OCI-LY7 (cell line): Measurements from ENCODE around the gene OR5H15. TPM values are rescaled to one million over a fixed set of nuclear protein-coding genes. Genes with fewer than 3 reads are reported as not detected.
"Not testable (repeated sequence)": the region's sequence is repeated elsewhere in the genome, so short reads cannot be mapped to it uniquely, and the experiment has no call there.

Source experiments
- BruUV-seq: library from RNA; stranded (reverse); fragments of 400-500 nt; replicated peaks from 2 replicates; lab custom pipeline; 2021; lab: Mats Ljungman, UMichigan
- CTCF ChIA-PET: fragments of 300-600 bp; sonication (Branson Sonifier 250); formaldehyde crosslinking; loops from one replicate; lab custom pipeline; 2022; ENCODE audit warnings: antibody characterized with exemption; ENCODE audit not compliant: unreplicated experiment; lab: Charles Lee
- POLR2A ChIA-PET: fragments of 300-600 bp; sonication (Branson Sonifier 250); formaldehyde crosslinking; loops from one replicate; lab custom pipeline; 2022; ENCODE audit warnings: antibody characterized with exemption; lab: Charles Lee
- DNase-seq: peaks from one replicate; pipeline ENCODE4 v3.0.0-alpha.2; 2015; ENCODE audit warnings: low spot score
- H2AFZ ChIP-seq: fragments of 200-600 bp; sonication (generic), shearing (Covaris generic); 2 replicates; pipeline ENCODE4 v1.6.1; 2014; ENCODE audit warnings: mild to moderate bottlenecking, antibody characterized with exemption, low read length, moderate library complexity
- H3K27ac ChIP-seq: fragments of 200-600 bp; sonication (generic); 2 replicates; pipeline ENCODE4 v1.5.1; 2014; ENCODE audit warnings: mixed run types, low read depth, mild to moderate bottlenecking, moderate library complexity, low read length, inconsistent platforms; ENCODE audit not compliant: poor library complexity, severe bottlenecking
- H3K36me3 ChIP-seq: fragments of 200-600 bp; sonication (generic); 2 replicates; pipeline ENCODE4 v1.6.1; 2014; ENCODE audit warnings: mild to moderate bottlenecking, antibody characterized with exemption, low read length, moderate library complexity, mixed read lengths; ENCODE audit not compliant: insufficient read depth
- H3K4me1 ChIP-seq: fragments of 200-600 bp; sonication (generic); 2 replicates; pipeline ENCODE4 v1.5.1; 2014; ENCODE audit warnings: mild to moderate bottlenecking, low read length; ENCODE audit not compliant: insufficient read depth, poor library complexity, severe bottlenecking
- H3K4me2 ChIP-seq: fragments of 200-600 bp; sonication (generic); 2 replicates; pipeline ENCODE4 v1.6.1; 2014; ENCODE audit warnings: mild to moderate bottlenecking, low read length
- H3K4me3 ChIP-seq: fragments of 200-600 bp; sonication (generic); 2 replicates; pipeline ENCODE4 v1.5.1; 2014; ENCODE audit warnings: mild to moderate bottlenecking, low read depth, low read length; ENCODE audit not compliant: poor library complexity, severe bottlenecking
- H3K79me2 ChIP-seq: fragments of 200-600 bp; sonication (generic); 2 replicates; pipeline ENCODE4 v1.6.1; 2016; ENCODE audit warnings: low read depth, mild to moderate bottlenecking, low read length, moderate library complexity, mixed read lengths; ENCODE audit not compliant: insufficient read depth
- H3K9me2 ChIP-seq: fragments of 200-600 bp; sonication (generic); 2 replicates; pipeline ENCODE4 v1.6.1; 2016; ENCODE audit warnings: mild to moderate bottlenecking, low read length, mixed read lengths; ENCODE audit not compliant: insufficient read depth
- H3K9me3 ChIP-seq: fragments of 200-600 bp; sonication (generic); 2 replicates; pipeline ENCODE4 v1.6.1; 2014; ENCODE audit warnings: mild to moderate bottlenecking, mixed run types, low read length, mixed read lengths
- H4K20me1 ChIP-seq: fragments of 200-600 bp; sonication (generic); 2 replicates; pipeline ENCODE4 v1.6.1; 2014; ENCODE audit warnings: mild to moderate bottlenecking, antibody characterized with exemption, low read length, moderate library complexity, mixed read lengths; ENCODE audit not compliant: insufficient read depth
- CTCF ChIP-seq: fragments of 200-600 bp; sonication (generic); conservative IDR thresholded peaks from 2 replicates; pipeline ENCODE4 v1.5.1; 2014; ENCODE audit warnings: mild to moderate bottlenecking, antibody characterized with exemption, low read length, moderate library complexity, mixed read lengths
- EZH2phosphoT487 ChIP-seq: fragments of 200-600 bp; sonication (generic); IDR thresholded peaks from 2 replicates; pipeline ENCODE4 v1.6.1; 2018; ENCODE audit warnings: low read depth, borderline replicate concordance, mild to moderate bottlenecking, mixed run types, antibody characterized with exemption, low read length, moderate library complexity, mixed read lengths
- intact Hi-C: fragments of 100-400 bp; cut with micrococcal nuclease; formaldehyde crosslinking; loops from one replicate; pipeline ENCODE4 v1.10.0; 2022; ENCODE audit not compliant: unreplicated experiment
- total RNA-seq, 2 experiments: library from RNA; depleted of rRNA in 1 of 2; stranded (reverse); fragments of >200 nt in 1 of 2; shearing (Covaris generic) in 1 of 2; gene quantifications; 2 replicates each; pipeline ENCODE4 v1.2.3, GENCODE V29; 2014 to 2022

Gene OR5H15
- total RNA-seq, 2 experiments from 2014 or later, result not detected

DNA sequence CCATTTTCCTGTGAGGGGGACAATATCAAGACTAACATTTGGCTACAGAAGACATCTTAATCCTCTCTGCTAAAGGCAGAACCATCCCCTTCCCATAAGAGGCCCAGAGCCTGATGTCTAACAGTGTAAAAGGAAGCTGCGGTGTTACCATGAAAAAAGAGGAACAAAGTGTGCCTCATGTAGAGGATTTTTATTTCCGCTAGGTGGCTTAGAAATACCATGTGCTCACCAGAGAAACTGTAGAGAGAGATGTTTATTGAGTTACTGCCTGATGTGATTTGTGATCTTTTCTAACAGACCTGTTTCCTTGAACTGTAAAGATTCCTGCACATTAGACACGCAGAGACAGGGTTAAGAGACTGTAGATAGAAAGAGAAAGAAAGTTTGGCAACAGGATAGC is 22.0 kb downstream of the OR5H15 start:
- ChIA-PET POLR2A (no interaction called here), CTCF (no interaction called here)
- no peak for TF ChIP-seq EZH2phosphoT487
- peak; percentile 58 for TF ChIP-seq CTCF
- H4K20me1 ChIP-seq, result no peaks in the 10 kb centered on the region
- H3K9me2 ChIP-seq, result no peaks in the 10 kb centered on the region
- no peak overlapping the region for H3K4me3 ChIP-seq
- no peak overlapping the region for H2AFZ ChIP-seq
- H3K27ac ChIP-seq, result no peak overlapping the region
- H3K4me1 ChIP-seq, result no peaks in the 10 kb centered on the region
- no peaks in the 10 kb centered on the region for H3K9me3 ChIP-seq
- no TSS peak for BruUV-seq
- peak; percentile 12 for DNase-seq
- no peaks in the 10 kb centered on the region for H3K36me3 ChIP-seq
- no peaks in the 10 kb centered on the region for H3K79me2 ChIP-seq
- H3K4me2 ChIP-seq, result no peak overlapping the region
- intact Hi-C loops, result no loop called here

DNA sequence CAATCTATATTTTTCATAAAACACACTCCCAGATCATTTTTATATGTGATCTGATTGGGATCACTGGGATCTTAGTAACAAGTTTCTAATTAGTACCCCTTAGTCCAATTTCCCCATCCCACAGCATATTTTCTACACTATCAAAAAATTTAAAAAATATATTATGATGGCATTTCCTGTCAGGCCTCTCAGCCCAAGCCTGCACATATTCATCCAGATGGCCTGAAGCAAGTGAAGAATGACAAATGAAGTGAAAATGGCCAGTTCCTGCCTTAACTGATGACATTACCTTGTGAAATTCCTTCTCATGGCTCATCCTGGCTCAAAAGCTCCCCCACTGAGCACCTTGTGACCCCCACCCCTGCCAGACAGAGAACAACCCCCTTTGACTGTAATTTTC is 24.4 kb downstream of the OR5H15 start:
- CTCF ChIA-PET, intact Hi-C loops: not testable (repeated sequence)

GRCh38 chr3:98196293-98196692 is 29.8 kb downstream of the OR5H15 start:
- H3K4me3 ChIP-seq, H3K36me3 ChIP-seq, POLR2A ChIA-PET, DNase-seq, H4K20me1 ChIP-seq, H3K9me3 ChIP-seq, H3K79me2 ChIP-seq, BruUV-seq, H3K27ac ChIP-seq, H2AFZ ChIP-seq, H3K9me2 ChIP-seq, intact Hi-C loops, H3K4me1 ChIP-seq, H3K4me2 ChIP-seq, CTCF ChIA-PET: not testable (repeated sequence)

More for the DNA sequence above, 24.4 kb downstream of the OR5H15 start:
- not testable (repeated sequence) for DNase-seq, H4K20me1 ChIP-seq, H3K4me2 ChIP-seq, H3K79me2 ChIP-seq, H3K4me1 ChIP-seq, BruUV-seq, H3K9me3 ChIP-seq, H3K27ac ChIP-seq, H3K9me2 ChIP-seq, H3K4me3 ChIP-seq, H3K36me3 ChIP-seq, H2AFZ ChIP-seq
- POLR2A ChIA-PET, result interaction anchor here (0.7 kb wide), 1 partner anchor 549 kb away, joined by 4 read pairs; no protein-coding TSS in a partner anchor

DNA sequence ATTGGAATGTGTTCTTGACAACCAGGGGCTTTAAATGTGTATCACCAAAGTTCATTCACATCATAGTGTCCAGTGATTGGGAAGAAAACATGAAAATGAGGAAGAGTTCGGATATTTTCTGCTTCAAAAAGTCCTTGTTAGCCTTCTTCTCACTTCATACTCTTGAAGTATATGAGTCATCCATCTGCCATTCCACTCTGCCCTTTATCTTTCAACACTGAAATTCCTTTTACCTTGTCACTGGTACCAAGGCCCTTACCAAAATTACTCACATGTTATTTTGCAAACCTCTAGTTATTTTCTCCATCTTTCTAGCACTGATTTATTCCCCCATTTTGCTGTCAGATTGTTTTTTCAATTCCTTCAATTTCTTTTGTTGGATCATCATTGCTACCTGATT is 32.5 kb downstream of the OR5H15 start:
- H3K4me1 ChIP-seq, result no peaks in the 10 kb centered on the region
- H3K4me3 ChIP-seq, result no peak overlapping the region
- intact Hi-C loops, result no loop called here
- no peaks in the 10 kb centered on the region for H3K9me2 ChIP-seq
- H3K36me3 ChIP-seq, result no peaks in the 10 kb centered on the region
- no peak for DNase-seq
- H2AFZ ChIP-seq, result no peak overlapping the region
- no peaks in the 10 kb centered on the region for H4K20me1 ChIP-seq
- H3K9me3 ChIP-seq, result no peaks in the 10 kb centered on the region
- H3K4me2 ChIP-seq, result no peak overlapping the region
- BruUV-seq, result no TSS peak
- POLR2A ChIA-PET, result no interaction called here
- H3K79me2 ChIP-seq, result no peaks in the 10 kb centered on the region
- H3K27ac ChIP-seq, result no peak overlapping the region
- TF ChIP-seq CTCF (no peak), EZH2phosphoT487 (no peak)
- CTCF ChIA-PET, result no interaction called here
